WTC11 (cell line): Measurements from ENCODE around the gene SFTA2. TPM values are rescaled to one million over a fixed set of nuclear protein-coding genes. Genes with fewer than 3 reads are reported as not detected.

ENCODE experiments used
- ATAC-seq: fragments of 200-7000 bp; cut with Tn5 transposase; 2 replicates; pipeline ENCODE4 v1.10.0; 2021; ENCODE audit warnings: mild to moderate bottlenecking, moderate library complexity
- CTCF ChIA-PET: fragments of 300-600 bp; sonication (Branson Sonifier 250); formaldehyde crosslinking; loops from one replicate; lab custom pipeline; 2021; ENCODE audit warnings: antibody characterized with exemption; lab: Charles Lee
- POLR2A ChIA-PET: fragments of 350-600 bp; sonication (Branson Sonifier 250); formaldehyde crosslinking; loops from one replicate; lab custom pipeline; 2021; ENCODE audit warnings: antibody characterized with exemption; lab: Charles Lee
- DNase-seq: peaks from one replicate; pipeline ENCODE4 v3.0.0; 2021; ENCODE audit warnings: low spot score
- H3K27ac Mint-ChIP-seq: 2 replicates; pipeline ENCODE4 v1.8.0; 2021; ENCODE audit warnings: mixed read lengths
- H3K27me3 Mint-ChIP-seq: 2 replicates; pipeline ENCODE4 v1.8.0; 2021; ENCODE audit warnings: low read depth, mild to moderate bottlenecking, moderate library complexity, mixed read lengths
- H3K36me3 Mint-ChIP-seq: 2 replicates; pipeline ENCODE4 v1.8.0; 2021; ENCODE audit warnings: mixed read lengths
- H3K4me1 Mint-ChIP-seq: 2 replicates; pipeline ENCODE4 v1.8.0; 2022; ENCODE audit warnings: mixed read lengths
- H3K4me3 Mint-ChIP-seq: 2 replicates; pipeline ENCODE4 v1.8.0; 2021; ENCODE audit warnings: mild to moderate bottlenecking, moderate library complexity, mixed read lengths
- H3K9me3 Mint-ChIP-seq: 2 replicates; pipeline ENCODE4 v1.8.0; 2021; ENCODE audit warnings: mixed read lengths
- CBFB ChIP-seq: sonication (generic); formaldehyde crosslinking; IDR thresholded peaks from 2 replicates; pipeline ENCODE4 v1.8.1; 2022; ENCODE audit warnings: mild to moderate bottlenecking, low read depth, missing genetic modification reagents
- CREB1 ChIP-seq: sonication (generic); formaldehyde crosslinking; IDR thresholded peaks from 2 replicates; pipeline ENCODE4 v1.8.0; 2023; ENCODE audit warnings: mild to moderate bottlenecking, missing genetic modification reagents
- EMX1 ChIP-seq: fragments of 250-450 bp; sonication (Bioruptor Pico); IDR thresholded peaks from 2 replicates; pipeline ENCODE4 v1.8.0; 2021; ENCODE audit warnings: mild to moderate bottlenecking
- ETV6 ChIP-seq: sonication (generic); formaldehyde crosslinking; IDR thresholded peaks from 2 replicates; pipeline ENCODE4 v1.8.1; 2022; ENCODE audit warnings: mild to moderate bottlenecking, missing genetic modification reagents
- NFYB ChIP-seq: sonication (generic); formaldehyde crosslinking; conservative IDR thresholded peaks from 2 replicates; pipeline ENCODE4 v1.8.0; 2022; ENCODE audit warnings: low read depth, missing genetic modification reagents
- OVOL2 ChIP-seq: fragments of 250-450 bp; sonication (Bioruptor Pico); IDR thresholded peaks from 2 replicates; pipeline ENCODE4 v1.9.0; 2021; ENCODE audit warnings: mild to moderate bottlenecking, borderline replicate concordance
- RORB ChIP-seq: fragments of 250-450 bp; sonication (Bioruptor Pico); IDR thresholded peaks from 2 replicates; pipeline ENCODE4 v1.9.0; 2021; ENCODE audit warnings: mild to moderate bottlenecking
- SP1 ChIP-seq: sonication (generic); formaldehyde crosslinking; conservative IDR thresholded peaks from 2 replicates; pipeline ENCODE4 v1.8.1; 2022; ENCODE audit warnings: missing genetic modification reagents
- ZNF138 ChIP-seq: sonication (generic); formaldehyde crosslinking; conservative IDR thresholded peaks from 2 replicates; pipeline ENCODE4 v1.8.1; 2022; ENCODE audit warnings: mild to moderate bottlenecking, moderate library complexity, missing genetic modification reagents
- ZNF396 ChIP-seq: fragments of 250-450 bp; sonication (Bioruptor Pico); IDR thresholded peaks from 2 replicates; pipeline ENCODE4 v1.8.0; 2021; ENCODE audit warnings: mild to moderate bottlenecking, moderate library complexity, borderline replicate concordance
- total RNA-seq: library from RNA; stranded (reverse); gene quantifications from 3 replicates; pipeline ENCODE4 v1.2.3, GENCODE V29; 2021
- TF ChIP-seq, protein P1 (sequence below): sonication (generic); formaldehyde crosslinking; IDR thresholded peaks from 2 replicates; pipeline ENCODE4 v1.8.1; 2023; ENCODE audit warnings: mild to moderate bottlenecking, missing genetic modification reagents
- TF ChIP-seq, protein P2 (sequence below): sonication (generic); formaldehyde crosslinking; IDR thresholded peaks from 2 replicates; pipeline ENCODE4 v1.8.1; 2023; ENCODE audit warnings: mild to moderate bottlenecking, missing genetic modification reagents, moderate library complexity
- TF ChIP-seq, protein P3 (sequence below): sonication (generic); formaldehyde crosslinking; IDR thresholded peaks from 2 replicates; pipeline ENCODE4 v1.8.0; 2022; ENCODE audit warnings: mild to moderate bottlenecking, missing genetic modification reagents
- TF ChIP-seq, protein P4 (sequence below): sonication (generic); formaldehyde crosslinking; IDR thresholded peaks from 2 replicates; pipeline ENCODE4 v1.8.1; 2022; ENCODE audit warnings: mild to moderate bottlenecking, moderate library complexity, missing genetic modification reagents
- TF ChIP-seq, protein P5 (sequence below): sonication (generic); formaldehyde crosslinking; IDR thresholded peaks from 2 replicates; pipeline ENCODE4 v1.8.1; 2022; ENCODE audit warnings: low read depth, mild to moderate bottlenecking, moderate library complexity, missing genetic modification reagents, borderline replicate concordance
- TF ChIP-seq, protein P6 (sequence below): fragments of 250-450 bp; sonication (Bioruptor Pico); IDR thresholded peaks from 2 replicates; pipeline ENCODE4 v2.1.2; 2022; ENCODE audit warnings: mild to moderate bottlenecking, moderate library complexity
- TF ChIP-seq, protein P7 (sequence below): sonication (generic); formaldehyde crosslinking; IDR thresholded peaks from 2 replicates; pipeline ENCODE4 v1.8.1; 2023; ENCODE audit warnings: mild to moderate bottlenecking, missing genetic modification reagents, borderline replicate concordance

The SFTA2 gene
- total RNA-seq, 1 experiment from 2014 or later: not detected

DNA sequence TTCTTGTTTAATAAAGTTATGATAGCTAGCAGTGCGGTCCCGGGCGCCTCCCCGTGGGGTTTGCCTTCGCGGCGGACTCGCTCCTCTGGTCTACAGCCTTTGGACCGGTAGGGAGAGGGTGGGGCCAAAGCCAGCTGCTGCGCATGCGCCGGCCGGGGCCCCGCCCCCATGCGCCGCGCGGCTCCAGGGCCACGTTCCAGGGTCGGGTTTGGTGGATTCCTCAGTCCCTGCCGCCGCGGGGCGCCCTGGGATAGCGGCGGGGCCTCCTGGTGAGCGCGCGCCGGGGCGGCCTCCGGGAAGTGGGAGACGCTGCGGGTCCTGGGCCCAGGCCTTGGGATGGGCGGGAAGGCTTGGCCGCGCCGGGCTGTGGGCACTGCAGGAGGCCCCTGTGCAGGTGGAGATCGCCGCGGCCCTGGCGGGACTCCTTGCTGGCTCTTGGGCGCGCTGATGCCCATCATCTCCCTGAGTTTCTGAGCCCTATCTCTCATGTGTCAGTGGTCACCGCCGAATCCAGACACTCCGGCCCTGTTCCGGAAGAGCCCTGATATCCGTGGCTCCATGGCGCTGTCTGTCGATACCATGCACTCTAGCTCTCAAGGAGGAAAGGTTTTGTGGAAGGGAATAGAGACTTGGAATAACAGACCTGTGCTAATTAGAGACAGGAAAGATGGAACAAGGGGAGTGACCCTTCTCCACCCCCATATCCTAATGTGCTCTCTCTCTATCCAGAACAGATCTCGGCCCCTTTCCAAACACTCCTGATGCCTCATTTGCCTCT, 17.7 kb downstream of the SFTA2 start, which contains the start of gene VARS2 (continued):
- TF ChIP-seq, protein P1, sequence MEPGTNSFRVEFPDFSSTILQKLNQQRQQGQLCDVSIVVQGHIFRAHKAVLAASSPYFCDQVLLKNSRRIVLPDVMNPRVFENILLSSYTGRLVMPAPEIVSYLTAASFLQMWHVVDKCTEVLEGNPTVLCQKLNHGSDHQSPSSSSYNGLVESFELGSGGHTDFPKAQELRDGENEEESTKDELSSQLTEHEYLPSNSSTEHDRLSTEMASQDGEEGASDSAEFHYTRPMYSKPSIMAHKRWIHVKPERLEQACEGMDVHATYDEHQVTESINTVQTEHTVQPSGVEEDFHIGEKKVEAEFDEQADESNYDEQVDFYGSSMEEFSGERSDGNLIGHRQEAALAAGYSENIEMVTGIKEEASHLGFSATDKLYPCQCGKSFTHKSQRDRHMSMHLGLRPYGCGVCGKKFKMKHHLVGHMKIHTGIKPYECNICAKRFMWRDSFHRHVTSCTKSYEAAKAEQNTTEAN (CRISPR knock-in tag): peak; percentile 41; the same call in 1 of the 2 replicates
- TF ChIP-seq CBFB (CRISPR knock-in tag) (no peak), NFYB (CRISPR knock-in tag) (no peak)

DNA sequence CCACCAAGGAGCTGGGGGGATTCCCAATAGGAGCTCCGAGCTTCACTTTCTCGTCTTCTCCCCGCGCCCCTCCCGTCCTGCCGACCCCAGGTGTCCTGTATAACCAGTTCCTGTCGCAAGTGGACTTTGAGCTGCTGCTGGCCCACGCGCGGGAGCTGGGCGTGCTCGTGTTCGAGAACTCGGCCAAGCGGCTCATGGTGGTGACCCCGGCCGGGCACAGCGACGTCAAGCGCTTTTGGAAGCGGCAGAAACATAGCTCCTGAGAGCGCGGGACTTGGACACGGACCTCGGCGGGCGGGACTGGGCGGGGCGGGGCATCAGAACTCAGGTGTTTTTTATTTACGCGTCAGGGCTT, 18.3 kb downstream of the SFTA2 start:
- ChIA-PET CTCF (interaction anchor here (0.6 to 6.4 kb wide), 43 partner anchors 12 to 503 kb away, joined by 3 to 124 read pairs (median 4); partner anchors contain the start of genes DDR1, DHX16, MUCL3 and PSORS1C1), POLR2A (interaction anchor here (0.5 to 2.2 kb wide), 9 partner anchors 13 to 258 kb away, joined by 3 to 12 read pairs (median 4); no protein-coding TSS in a partner anchor)
- ATAC-seq (peak; percentile 38), DNase-seq (no peak)
- Mint-ChIP-seq H3K9me3 (no peaks in the 10 kb centered on the region), H3K27ac (peak overlapping the region; percentile 25), H3K4me3 (peak overlapping the region; percentile 90), H3K4me1 (peaks cover 27% of the 10 kb centered on the region), H3K27me3 (no peaks in the 10 kb centered on the region)
- TF ChIP-seq EMX1: no peak
- TF ChIP-seq, protein P2, sequence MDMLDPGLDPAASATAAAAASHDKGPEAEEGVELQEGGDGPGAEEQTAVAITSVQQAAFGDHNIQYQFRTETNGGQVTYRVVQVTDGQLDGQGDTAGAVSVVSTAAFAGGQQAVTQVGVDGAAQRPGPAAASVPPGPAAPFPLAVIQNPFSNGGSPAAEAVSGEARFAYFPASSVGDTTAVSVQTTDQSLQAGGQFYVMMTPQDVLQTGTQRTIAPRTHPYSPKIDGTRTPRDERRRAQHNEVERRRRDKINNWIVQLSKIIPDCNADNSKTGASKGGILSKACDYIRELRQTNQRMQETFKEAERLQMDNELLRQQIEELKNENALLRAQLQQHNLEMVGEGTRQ (CRISPR knock-in tag): no peak
- TF ChIP-seq, protein P3, sequence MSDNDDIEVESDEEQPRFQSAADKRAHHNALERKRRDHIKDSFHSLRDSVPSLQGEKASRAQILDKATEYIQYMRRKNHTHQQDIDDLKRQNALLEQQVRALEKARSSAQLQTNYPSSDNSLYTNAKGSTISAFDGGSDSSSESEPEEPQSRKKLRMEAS (CRISPR knock-in tag): no peak
- TF ChIP-seq, protein P4, sequence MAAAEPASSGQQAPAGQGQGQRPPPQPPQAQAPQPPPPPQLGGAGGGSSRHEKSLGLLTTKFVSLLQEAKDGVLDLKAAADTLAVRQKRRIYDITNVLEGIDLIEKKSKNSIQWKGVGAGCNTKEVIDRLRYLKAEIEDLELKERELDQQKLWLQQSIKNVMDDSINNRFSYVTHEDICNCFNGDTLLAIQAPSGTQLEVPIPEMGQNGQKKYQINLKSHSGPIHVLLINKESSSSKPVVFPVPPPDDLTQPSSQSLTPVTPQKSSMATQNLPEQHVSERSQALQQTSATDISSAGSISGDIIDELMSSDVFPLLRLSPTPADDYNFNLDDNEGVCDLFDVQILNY (CRISPR knock-in tag): no peak
- TF ChIP-seq SP1 (CRISPR knock-in tag): no peak
- TF ChIP-seq ZNF396: no peak
- no peak for TF ChIP-seq RORB
- TF ChIP-seq, protein P5, sequence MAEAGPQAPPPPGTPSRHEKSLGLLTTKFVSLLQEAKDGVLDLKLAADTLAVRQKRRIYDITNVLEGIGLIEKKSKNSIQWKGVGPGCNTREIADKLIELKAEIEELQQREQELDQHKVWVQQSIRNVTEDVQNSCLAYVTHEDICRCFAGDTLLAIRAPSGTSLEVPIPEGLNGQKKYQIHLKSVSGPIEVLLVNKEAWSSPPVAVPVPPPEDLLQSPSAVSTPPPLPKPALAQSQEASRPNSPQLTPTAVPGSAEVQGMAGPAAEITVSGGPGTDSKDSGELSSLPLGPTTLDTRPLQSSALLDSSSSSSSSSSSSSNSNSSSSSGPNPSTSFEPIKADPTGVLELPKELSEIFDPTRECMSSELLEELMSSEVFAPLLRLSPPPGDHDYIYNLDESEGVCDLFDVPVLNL (CRISPR knock-in tag): no peak
- no peak for TF ChIP-seq OVOL2
- TF ChIP-seq, protein P6, sequence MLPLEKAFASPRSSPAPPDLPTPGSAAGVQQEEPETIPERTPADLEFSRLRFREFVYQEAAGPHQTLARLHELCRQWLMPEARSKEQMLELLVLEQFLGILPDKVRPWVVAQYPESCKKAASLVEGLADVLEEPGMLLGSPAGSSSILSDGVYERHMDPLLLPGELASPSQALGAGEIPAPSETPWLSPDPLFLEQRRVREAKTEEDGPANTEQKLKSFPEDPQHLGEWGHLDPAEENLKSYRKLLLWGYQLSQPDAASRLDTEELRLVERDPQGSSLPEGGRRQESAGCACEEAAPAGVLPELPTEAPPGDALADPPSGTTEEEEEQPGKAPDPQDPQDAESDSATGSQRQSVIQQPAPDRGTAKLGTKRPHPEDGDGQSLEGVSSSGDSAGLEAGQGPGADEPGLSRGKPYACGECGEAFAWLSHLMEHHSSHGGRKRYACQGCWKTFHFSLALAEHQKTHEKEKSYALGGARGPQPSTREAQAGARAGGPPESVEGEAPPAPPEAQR (CRISPR knock-in tag): no peak
- no peak for TF ChIP-seq ZNF138 (CRISPR knock-in tag)
- TF ChIP-seq ETV6 (CRISPR knock-in tag): no peak
- TF ChIP-seq CREB1 (CRISPR knock-in tag): no peak
- TF ChIP-seq, protein P7, sequence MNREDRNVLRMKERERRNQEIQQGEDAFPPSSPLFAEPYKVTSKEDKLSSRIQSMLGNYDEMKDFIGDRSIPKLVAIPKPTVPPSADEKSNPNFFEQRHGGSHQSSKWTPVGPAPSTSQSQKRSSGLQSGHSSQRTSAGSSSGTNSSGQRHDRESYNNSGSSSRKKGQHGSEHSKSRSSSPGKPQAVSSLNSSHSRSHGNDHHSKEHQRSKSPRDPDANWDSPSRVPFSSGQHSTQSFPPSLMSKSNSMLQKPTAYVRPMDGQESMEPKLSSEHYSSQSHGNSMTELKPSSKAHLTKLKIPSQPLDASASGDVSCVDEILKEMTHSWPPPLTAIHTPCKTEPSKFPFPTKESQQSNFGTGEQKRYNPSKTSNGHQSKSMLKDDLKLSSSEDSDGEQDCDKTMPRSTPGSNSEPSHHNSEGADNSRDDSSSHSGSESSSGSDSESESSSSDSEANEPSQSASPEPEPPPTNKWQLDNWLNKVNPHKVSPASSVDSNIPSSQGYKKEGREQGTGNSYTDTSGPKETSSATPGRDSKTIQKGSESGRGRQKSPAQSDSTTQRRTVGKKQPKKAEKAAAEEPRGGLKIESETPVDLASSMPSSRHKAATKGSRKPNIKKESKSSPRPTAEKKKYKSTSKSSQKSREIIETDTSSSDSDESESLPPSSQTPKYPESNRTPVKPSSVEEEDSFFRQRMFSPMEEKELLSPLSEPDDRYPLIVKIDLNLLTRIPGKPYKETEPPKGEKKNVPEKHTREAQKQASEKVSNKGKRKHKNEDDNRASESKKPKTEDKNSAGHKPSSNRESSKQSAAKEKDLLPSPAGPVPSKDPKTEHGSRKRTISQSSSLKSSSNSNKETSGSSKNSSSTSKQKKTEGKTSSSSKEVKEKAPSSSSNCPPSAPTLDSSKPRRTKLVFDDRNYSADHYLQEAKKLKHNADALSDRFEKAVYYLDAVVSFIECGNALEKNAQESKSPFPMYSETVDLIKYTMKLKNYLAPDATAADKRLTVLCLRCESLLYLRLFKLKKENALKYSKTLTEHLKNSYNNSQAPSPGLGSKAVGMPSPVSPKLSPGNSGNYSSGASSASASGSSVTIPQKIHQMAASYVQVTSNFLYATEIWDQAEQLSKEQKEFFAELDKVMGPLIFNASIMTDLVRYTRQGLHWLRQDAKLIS (CRISPR knock-in tag): no peak
- TF ChIP-seq, all 79 proteins: peak for 0
- H3K36me3 Mint-ChIP-seq: peaks cover 46% of the 10 kb centered on the region
